WTC11 (cell line): ENCODE measurements around the gene ALKBH6. TPM values are rescaled to one million over a fixed set of nuclear protein-coding genes. Genes with fewer than 3 reads are reported as not detected.
A peak's percentile ranks its signal among the peaks of the same experiment; 100 is the strongest.

Source experiments
- CREM ChIP-seq: sonication (generic); formaldehyde crosslinking; IDR thresholded peaks from 2 replicates; pipeline ENCODE4 v1.8.1; 2022; ENCODE audit warnings: mild to moderate bottlenecking, missing genetic modification reagents, moderate library complexity
- FOXK1 ChIP-seq: sonication (generic); formaldehyde crosslinking; IDR thresholded peaks from 2 replicates; pipeline ENCODE4 v1.8.0; 2022; ENCODE audit warnings: mild to moderate bottlenecking, moderate library complexity, missing genetic modification reagents
- FOXP1 ChIP-seq: sonication (generic); formaldehyde crosslinking; IDR thresholded peaks from 2 replicates; pipeline ENCODE4 v1.8.0; 2022; ENCODE audit warnings: missing genetic modification reagents, mild to moderate bottlenecking, moderate library complexity, borderline replicate concordance
- JUN ChIP-seq: sonication (generic); formaldehyde crosslinking; IDR thresholded peaks from 2 replicates; pipeline ENCODE4 v1.8.0; 2023; ENCODE audit warnings: mild to moderate bottlenecking, missing genetic modification reagents
- KAT7 ChIP-seq: sonication (generic); formaldehyde crosslinking; IDR thresholded peaks from 2 replicates; pipeline ENCODE4 v1.8.1; 2023; ENCODE audit warnings: missing genetic modification reagents, mild to moderate bottlenecking, borderline replicate concordance
- NR1H2 ChIP-seq: sonication (generic); formaldehyde crosslinking; IDR thresholded peaks from 2 replicates; pipeline ENCODE4 v1.9.0; 2021; ENCODE audit warnings: mild to moderate bottlenecking, moderate library complexity, missing genetic modification reagents
- NR3C1 ChIP-seq: sonication (generic); formaldehyde crosslinking; conservative IDR thresholded peaks from 2 replicates; pipeline ENCODE4 v1.8.1; 2023; ENCODE audit warnings: low read depth, mild to moderate bottlenecking, missing genetic modification reagents
- OVOL2 ChIP-seq: fragments of 250-450 bp; sonication (Bioruptor Pico); IDR thresholded peaks from 2 replicates; pipeline ENCODE4 v1.9.0; 2021; ENCODE audit warnings: mild to moderate bottlenecking, borderline replicate concordance
- PRDM15 ChIP-seq: sonication (generic); formaldehyde crosslinking; IDR thresholded peaks from 2 replicates; pipeline ENCODE4 v1.8.0; 2022; ENCODE audit warnings: missing genetic modification reagents
- PREB ChIP-seq: sonication (generic); formaldehyde crosslinking; IDR thresholded peaks from 2 replicates; pipeline ENCODE4 v1.8.1; 2022; ENCODE audit warnings: mild to moderate bottlenecking, missing genetic modification reagents, moderate library complexity, borderline replicate concordance
- RORB ChIP-seq: fragments of 250-450 bp; sonication (Bioruptor Pico); IDR thresholded peaks from 2 replicates; pipeline ENCODE4 v1.9.0; 2021; ENCODE audit warnings: mild to moderate bottlenecking
- TP53 ChIP-seq: sonication (generic); formaldehyde crosslinking; IDR thresholded peaks from 2 replicates; pipeline ENCODE4 v1.8.1; 2023; ENCODE audit warnings: mild to moderate bottlenecking, missing genetic modification reagents
- ZBTB43 ChIP-seq: sonication (generic); formaldehyde crosslinking; IDR thresholded peaks from 2 replicates; pipeline ENCODE4 v1.8.1; 2023; ENCODE audit warnings: mild to moderate bottlenecking, missing genetic modification reagents
- ZNF138 ChIP-seq: sonication (generic); formaldehyde crosslinking; conservative IDR thresholded peaks from 2 replicates; pipeline ENCODE4 v1.8.1; 2022; ENCODE audit warnings: mild to moderate bottlenecking, moderate library complexity, missing genetic modification reagents
- ZNF423 ChIP-seq: fragments of 250-450 bp; sonication (Bioruptor Pico); IDR thresholded peaks from 2 replicates; pipeline ENCODE4 v2.1.2; 2022; ENCODE audit warnings: mild to moderate bottlenecking, moderate library complexity
- ZNF425 ChIP-seq: fragments of 250-450 bp; sonication (Bioruptor Pico); conservative IDR thresholded peaks from 2 replicates; pipeline ENCODE4 v1.9.0; 2021; ENCODE audit warnings: mild to moderate bottlenecking
- total RNA-seq: library from RNA; stranded (reverse); gene quantifications from 3 replicates; pipeline ENCODE4 v1.2.3, GENCODE V29; 2021
- TF ChIP-seq, protein P1 (sequence below): sonication (generic); formaldehyde crosslinking; IDR thresholded peaks from 2 replicates; pipeline ENCODE4 v1.8.0; 2022; ENCODE audit warnings: mild to moderate bottlenecking, missing genetic modification reagents
- TF ChIP-seq, protein P2 (sequence below): sonication (generic); formaldehyde crosslinking; IDR thresholded peaks from 2 replicates; pipeline ENCODE4 v1.8.1; 2023; ENCODE audit warnings: mild to moderate bottlenecking, missing genetic modification reagents

Gene ALKBH6
- total RNA-seq, 1 experiment from 2014 or later: 28.1 TPM

DNA sequence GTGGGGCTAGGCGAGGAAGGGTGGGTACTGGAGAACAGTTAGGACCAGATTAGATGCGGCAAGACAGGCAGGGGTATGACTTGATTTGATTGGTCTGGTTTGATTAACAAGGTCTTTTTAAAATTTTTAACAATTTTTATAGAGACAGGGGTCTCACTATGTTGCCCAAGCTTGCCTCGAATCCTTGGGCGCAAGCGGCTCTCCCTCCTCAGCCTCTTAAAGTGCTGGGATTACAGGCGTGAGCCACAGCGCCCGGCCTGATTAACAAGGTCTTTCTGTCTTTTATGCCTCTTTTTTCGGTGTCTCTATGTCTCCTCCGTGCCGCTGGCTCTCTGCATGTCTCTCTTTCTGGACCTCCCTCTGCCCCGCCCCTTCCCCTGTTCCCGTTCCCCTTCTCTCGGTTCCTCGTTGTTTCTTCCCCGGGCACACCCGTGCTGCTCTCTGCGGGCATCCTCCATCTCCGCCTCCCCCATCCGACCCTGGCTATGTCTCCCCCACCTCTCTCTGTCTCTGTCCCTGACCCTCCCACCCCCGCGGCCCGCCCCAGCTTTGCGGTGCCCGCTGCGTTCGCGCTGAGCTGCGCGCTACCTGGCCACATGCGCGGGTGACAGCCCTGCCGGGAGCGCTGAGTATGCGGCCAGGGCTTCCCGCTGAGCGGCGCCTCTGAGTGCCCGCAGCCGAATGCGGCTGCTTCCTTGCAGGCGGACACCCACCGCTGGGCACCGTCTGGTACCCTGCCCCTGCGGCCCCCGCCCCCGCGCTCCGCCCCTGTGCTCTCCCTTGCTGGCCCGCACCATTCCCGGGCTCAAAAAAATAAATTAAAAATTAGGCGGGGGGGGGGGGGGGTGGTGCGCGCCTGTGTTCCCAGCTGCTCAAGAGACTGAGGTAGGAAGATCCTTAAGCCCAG, 27.1 kb downstream of the ALKBH6 start (continued):
- TF ChIP-seq NR3C1 (CRISPR knock-in tag) (no peak), NR1H2 (no peak), RORB (CRISPR knock-in tag) (no peak), ZBTB43 (CRISPR knock-in tag) (no peak), FOXK1 (CRISPR knock-in tag) (no peak), KAT7 (CRISPR knock-in tag) (no peak), ZNF138 (CRISPR knock-in tag) (no peak), CREM (no peak), OVOL2 (no peak), ZNF425 (CRISPR knock-in tag) (no peak), PREB (no peak), FOXP1 (no peak), PRDM15 (CRISPR knock-in tag) (no peak), JUN (no peak), ZNF423 (CRISPR knock-in tag) (peak; percentile 44; the same call in 1 of the 2 replicates), TP53 (no peak)
- TF ChIP-seq, protein P1, sequence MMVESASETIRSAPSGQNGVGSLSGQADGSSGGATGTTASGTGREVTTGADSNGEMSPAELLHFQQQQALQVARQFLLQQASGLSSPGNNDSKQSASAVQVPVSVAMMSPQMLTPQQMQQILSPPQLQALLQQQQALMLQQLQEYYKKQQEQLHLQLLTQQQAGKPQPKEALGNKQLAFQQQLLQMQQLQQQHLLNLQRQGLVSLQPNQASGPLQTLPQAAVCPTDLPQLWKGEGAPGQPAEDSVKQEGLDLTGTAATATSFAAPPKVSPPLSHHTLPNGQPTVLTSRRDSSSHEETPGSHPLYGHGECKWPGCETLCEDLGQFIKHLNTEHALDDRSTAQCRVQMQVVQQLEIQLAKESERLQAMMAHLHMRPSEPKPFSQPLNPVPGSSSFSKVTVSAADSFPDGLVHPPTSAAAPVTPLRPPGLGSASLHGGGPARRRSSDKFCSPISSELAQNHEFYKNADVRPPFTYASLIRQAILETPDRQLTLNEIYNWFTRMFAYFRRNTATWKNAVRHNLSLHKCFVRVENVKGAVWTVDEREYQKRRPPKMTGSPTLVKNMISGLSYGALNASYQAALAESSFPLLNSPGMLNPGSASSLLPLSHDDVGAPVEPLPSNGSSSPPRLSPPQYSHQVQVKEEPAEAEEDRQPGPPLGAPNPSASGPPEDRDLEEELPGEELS (CRISPR knock-in tag): no peak
- TF ChIP-seq, protein P2, sequence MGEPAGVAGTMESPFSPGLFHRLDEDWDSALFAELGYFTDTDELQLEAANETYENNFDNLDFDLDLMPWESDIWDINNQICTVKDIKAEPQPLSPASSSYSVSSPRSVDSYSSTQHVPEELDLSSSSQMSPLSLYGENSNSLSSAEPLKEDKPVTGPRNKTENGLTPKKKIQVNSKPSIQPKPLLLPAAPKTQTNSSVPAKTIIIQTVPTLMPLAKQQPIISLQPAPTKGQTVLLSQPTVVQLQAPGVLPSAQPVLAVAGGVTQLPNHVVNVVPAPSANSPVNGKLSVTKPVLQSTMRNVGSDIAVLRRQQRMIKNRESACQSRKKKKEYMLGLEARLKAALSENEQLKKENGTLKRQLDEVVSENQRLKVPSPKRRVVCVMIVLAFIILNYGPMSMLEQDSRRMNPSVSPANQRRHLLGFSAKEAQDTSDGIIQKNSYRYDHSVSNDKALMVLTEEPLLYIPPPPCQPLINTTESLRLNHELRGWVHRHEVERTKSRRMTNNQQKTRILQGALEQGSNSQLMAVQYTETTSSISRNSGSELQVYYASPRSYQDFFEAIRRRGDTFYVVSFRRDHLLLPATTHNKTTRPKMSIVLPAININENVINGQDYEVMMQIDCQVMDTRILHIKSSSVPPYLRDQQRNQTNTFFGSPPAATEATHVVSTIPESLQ (CRISPR knock-in tag): no peak
